Measurements from ENCODE around the gene SLC2A10. TPM values are rescaled to one million over a fixed set of nuclear protein-coding genes. Genes with fewer than 3 reads are reported as not detected.

SLC2A10 gene
- total RNA-seq, 1 experiment from 2014 or later = 27.6 TPM

GRCh38 chr20:46702447-46703203 is 6.8 kb upstream of the SLC2A10 start:
- DNase-seq (ENCODE audit: low read depth) = no peak

GRCh38 chr20:46703435-46703834 is 6.0 kb upstream of the SLC2A10 start:
- no peak for DNase-seq (ENCODE audit: low read depth)

GRCh38 chr20:46704714-46705377 is 4.6 kb upstream of the SLC2A10 start:
- DNase-seq (ENCODE audit: low read depth) = no peak

- DNase-seq (ENCODE audit: low read depth) = no peak
Measured at GRCh38 chr20:46705378-46705729, 4.1 kb upstream of the SLC2A10 start.

GRCh38 chr20:46706242-46706641 is 3.2 kb upstream of the SLC2A10 start:
- no peak for DNase-seq (ENCODE audit: low read depth)

- DNase-seq (ENCODE audit: low read depth) = no peak
Measured at GRCh38 chr20:46708172-46708860, 1.1 kb upstream of the SLC2A10 start.

- DNase-seq (ENCODE audit: low read depth) = no peak
Measured at GRCh38 chr20:46709055-46709458, 392 bp upstream of the SLC2A10 start.

- no peak for DNase-seq (ENCODE audit: low read depth)
Measured at GRCh38 chr20:46710153-46710913, 884 bp downstream of the SLC2A10 start.

- DNase-seq (ENCODE audit: low read depth) = no peak
Measured at GRCh38 chr20:46712056-46712636, 2.7 kb downstream of the SLC2A10 start.

- DNase-seq (ENCODE audit: low read depth) = no peak
Measured at GRCh38 chr20:46713957-46714834, 4.7 kb downstream of the SLC2A10 start.

GRCh38 chr20:46715292-46715756 is 5.9 kb downstream of the SLC2A10 start:
- peak; percentile 72 for DNase-seq (ENCODE audit: low read depth)

- no peak for DNase-seq (ENCODE audit: low read depth)
Measured at GRCh38 chr20:46717818-46718541, 8.5 kb downstream of the SLC2A10 start.

- DNase-seq (ENCODE audit: low read depth) = no peak
Measured at GRCh38 chr20:46720019-46720418, 10.6 kb downstream of the SLC2A10 start.

GRCh38 chr20:46720776-46721425 is 11.5 kb downstream of the SLC2A10 start:
- peak; percentile 57 for DNase-seq (ENCODE audit: low read depth)

- DNase-seq (ENCODE audit: low read depth) = no peak
Measured at GRCh38 chr20:46721476-46721875, 12.0 kb downstream of the SLC2A10 start.

- DNase-seq (ENCODE audit: low read depth) = no peak
Measured at GRCh38 chr20:46722450-46722849, 13.0 kb downstream of the SLC2A10 start.

- no peak for DNase-seq (ENCODE audit: low read depth)
Measured at GRCh38 chr20:46723039-46723438, 13.6 kb downstream of the SLC2A10 start.

GRCh38 chr20:46724343-46724959 is 15.0 kb downstream of the SLC2A10 start:
- no peak for DNase-seq (ENCODE audit: low read depth)
